ENCODE measurements around the gene HOXD9. TPM values are rescaled to one million over a fixed set of nuclear protein-coding genes. Genes with fewer than 3 reads are reported as not detected.

Gene HOXD9
- total RNA-seq, 4 donors from 2014 or later = 0.47 to 2.9 (median 1.2) TPM

DNA sequence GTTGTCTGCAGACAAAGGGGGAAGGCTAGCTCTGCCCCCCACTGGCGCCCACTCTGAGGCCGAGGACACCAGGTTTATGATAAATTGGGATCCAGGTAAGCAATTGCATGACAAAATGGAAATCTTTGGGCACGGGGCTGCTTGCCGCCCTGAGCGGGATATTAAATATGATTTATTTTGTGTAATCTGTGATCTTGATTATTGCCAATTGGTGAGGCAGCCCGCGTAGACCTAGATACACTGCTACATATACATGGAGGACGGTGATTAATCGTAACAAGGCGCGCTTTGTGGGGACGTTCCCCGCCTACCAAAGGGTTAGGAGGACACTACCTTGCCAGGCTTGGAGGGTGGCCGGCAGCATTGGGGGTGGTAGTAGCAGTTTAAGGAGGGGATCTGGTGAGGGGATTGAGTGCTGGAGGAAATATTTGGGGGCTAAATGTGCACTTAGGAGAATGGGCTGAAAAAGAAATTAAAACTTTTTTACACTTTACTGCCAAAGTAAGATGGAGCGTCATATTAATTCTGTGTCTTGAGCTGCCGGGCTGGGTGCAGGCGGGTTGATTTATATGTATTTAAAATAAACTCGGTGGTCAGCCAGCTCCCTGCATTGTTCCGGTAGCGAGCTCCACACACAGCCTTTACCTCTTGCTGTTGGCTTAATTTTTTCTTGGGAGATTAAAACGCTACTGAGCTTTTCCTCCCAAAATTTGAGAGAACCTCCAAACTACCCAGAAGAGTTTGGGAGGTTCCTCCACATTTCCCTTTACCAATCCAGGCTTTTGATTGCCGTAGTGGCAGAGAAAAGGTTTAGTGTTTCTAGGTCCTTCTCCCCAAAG is 38.7 kb downstream of the HOXD9 start:
- H3K27ac ChIP-seq = no peak overlapping the region
- H3K9me3 ChIP-seq = peaks cover 0 to 5% (median 0%) of the 10 kb centered on the region in 3 donors
- ATAC-seq = no peak
- no peaks in the 10 kb centered on the region for H3K36me3 ChIP-seq
- peak overlapping the region in 1 of 2 donors; percentile 21 for H3K4me3 ChIP-seq
- H3K4me1 ChIP-seq = peaks cover 0 to 73% (median 17%) of the 10 kb centered on the region in 3 donors
- peaks cover 100% of the 10 kb centered on the region for H3K27me3 ChIP-seq
- 21 to 24% methylated on average over 9 to 21 of the region's 22 CpGs for WGBS, 2 donors (ENCODE audit: low coverage in 1 of 2)
- no peak for TF ChIP-seq POLR2AphosphoS5 (IDR thresholded peaks at IDR 0.05)
- TF ChIP-seq POLR2A (IDR thresholded peaks at IDR 0.05) = no peak
- no peak for TF ChIP-seq CTCF (IDR thresholded peaks at IDR 0.05)
- TF ChIP-seq EP300 (IDR thresholded peaks at IDR 0.05) = no peak

DNA sequence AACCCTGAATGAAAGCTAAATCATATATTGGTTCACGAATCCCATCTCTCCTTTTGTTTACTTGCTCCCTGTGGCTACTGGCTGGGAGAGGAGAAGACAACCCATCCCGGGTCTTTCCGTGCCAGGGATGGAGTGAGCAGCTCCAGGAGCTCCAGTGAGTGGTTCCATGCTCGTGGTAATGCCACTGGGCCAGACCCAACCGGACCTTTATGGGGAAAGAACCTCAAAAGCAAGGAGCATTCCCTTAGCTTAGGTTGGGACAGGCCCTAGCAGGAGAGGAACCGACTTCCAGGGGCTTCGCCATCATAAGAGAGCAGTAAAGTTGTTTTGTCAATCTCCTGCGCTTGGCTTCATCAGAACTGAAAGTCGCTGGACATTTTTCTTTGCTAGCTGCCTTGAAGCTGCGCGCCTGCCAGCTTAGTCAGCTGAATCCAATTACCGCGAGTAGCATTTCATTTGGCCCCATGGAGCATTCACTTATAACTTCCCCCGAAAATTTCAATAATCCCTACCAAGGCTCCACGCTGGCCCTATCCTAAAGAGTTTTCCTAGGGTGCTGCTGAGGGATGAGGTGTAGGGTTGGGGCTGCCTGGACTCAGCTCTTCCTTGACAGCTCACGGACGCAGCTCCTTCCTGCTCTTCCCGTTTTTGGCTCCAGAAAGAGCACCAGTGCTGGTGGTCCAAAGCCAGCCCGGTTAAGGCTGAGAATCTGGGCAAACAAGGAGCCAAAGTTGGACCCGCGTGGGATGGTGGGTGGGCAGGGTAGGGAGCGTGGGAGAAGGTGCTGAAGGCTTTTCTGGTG is 39.5 kb downstream of the HOXD9 start:
- Histone ChIP-seq H3K36me3 (no peaks in the 10 kb centered on the region), H3K4me3 (no peak overlapping the region), H3K4me1 (peaks cover 0 to 68% (median 17%) of the 10 kb centered on the region in 3 donors), H3K27ac (no peak overlapping the region), H3K9me3 (peaks cover 0 to 5% (median 0%) of the 10 kb centered on the region in 3 donors), H3K27me3 (peaks cover 100% of the 10 kb centered on the region)
- ATAC-seq = no peak
- TF ChIP-seq EP300 (IDR thresholded peaks at IDR 0.05) (no peak), POLR2A (IDR thresholded peaks at IDR 0.05) (no peak), CTCF (IDR thresholded peaks at IDR 0.05) (no peak), POLR2AphosphoS5 (IDR thresholded peaks at IDR 0.05) (no peak)
- 15 to 19% methylated on average over 4 to 8 of the region's 22 CpGs for WGBS, 2 donors (ENCODE audit: low coverage in 1 of 2)

GRCh38 chr2:176162911-176163671 is 40.6 kb downstream of the HOXD9 start:
- no peak for ATAC-seq
- no peak overlapping the region for H3K4me3 ChIP-seq
- TF ChIP-seq POLR2A (IDR thresholded peaks at IDR 0.05) = no peak
- no peak for TF ChIP-seq EP300 (IDR thresholded peaks at IDR 0.05)
- TF ChIP-seq POLR2AphosphoS5 (IDR thresholded peaks at IDR 0.05) = no peak
- no peak for TF ChIP-seq CTCF (IDR thresholded peaks at IDR 0.05)
- 0 to 25% methylated on average over 2 to 6 of the region's 29 CpGs for WGBS, 2 donors (ENCODE audit: low coverage in 1 of 2)
- H3K27ac ChIP-seq = no peak overlapping the region
- H3K4me1 ChIP-seq = peaks cover 0 to 58% (median 17%) of the 10 kb centered on the region in 3 donors
- H3K27me3 ChIP-seq = peaks cover 100% of the 10 kb centered on the region
- no peaks in the 10 kb centered on the region for H3K36me3 ChIP-seq
- peaks cover 0 to 5% (median 0%) of the 10 kb centered on the region in 3 donors for H3K9me3 ChIP-seq

DNA sequence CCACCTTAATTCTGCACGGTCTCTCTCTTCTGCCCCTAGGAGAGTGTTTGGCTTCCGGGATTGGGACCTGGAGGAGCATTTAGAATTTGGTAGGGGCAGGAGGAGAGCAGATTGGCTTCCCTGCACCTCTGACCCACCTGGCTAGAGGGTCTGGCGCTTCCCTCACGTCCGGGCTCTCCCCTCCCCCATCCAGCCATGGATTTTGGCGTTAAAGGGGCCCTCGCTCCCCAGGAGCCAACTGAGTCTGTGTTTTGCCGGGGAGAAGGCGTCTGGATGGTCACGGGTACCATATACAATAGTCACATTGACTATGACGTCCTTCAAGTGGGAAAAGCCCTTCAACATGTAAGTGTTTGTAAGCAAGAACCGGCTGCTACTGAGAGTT is 41.1 kb downstream of the HOXD9 start:
- H3K27me3 ChIP-seq = peaks cover 100% of the 10 kb centered on the region
- 5 to 12% methylated on average over 3 to 7 of the region's 12 CpGs for WGBS, 2 donors (ENCODE audit: low coverage in 1 of 2)
- no peak for TF ChIP-seq POLR2AphosphoS5 (IDR thresholded peaks at IDR 0.05)
- ATAC-seq = no peak
- H3K36me3 ChIP-seq = no peaks in the 10 kb centered on the region
- H3K27ac ChIP-seq = no peak overlapping the region
- no peak overlapping the region for H3K4me3 ChIP-seq
- H3K9me3 ChIP-seq = peaks cover 0 to 5% (median 0%) of the 10 kb centered on the region in 3 donors
- peaks cover 0 to 52% (median 17%) of the 10 kb centered on the region in 3 donors for H3K4me1 ChIP-seq

GRCh38 chr2:176164201-176164600 is 41.7 kb downstream of the HOXD9 start:
- Histone ChIP-seq H3K36me3 (no peaks in the 10 kb centered on the region), H3K9me3 (peaks cover 0 to 5% (median 0%) of the 10 kb centered on the region in 3 donors), H3K27ac (no peak overlapping the region), H3K4me1 (peaks cover 0 to 46% (median 16%) of the 10 kb centered on the region in 3 donors), H3K27me3 (peaks cover 100% of the 10 kb centered on the region), H3K4me3 (no peak overlapping the region)
- ATAC-seq = no peak
- no peak for TF ChIP-seq CTCF (IDR thresholded peaks at IDR 0.05)
- TF ChIP-seq POLR2A (IDR thresholded peaks at IDR 0.05) = no peak
- TF ChIP-seq POLR2AphosphoS5 (IDR thresholded peaks at IDR 0.05) = no peak
- no peak for TF ChIP-seq EP300 (IDR thresholded peaks at IDR 0.05)
- 23% methylated on average over 13 of the region's 13 CpGs; no CpG with 5 or more reads in 1 of the 2 donors for WGBS, 2 donors (ENCODE audit: low coverage in 1 of 2)
